ENCODE data around the gene SWSAP1. TPM values are rescaled to one million over a fixed set of nuclear protein-coding genes. Genes with fewer than 3 reads are reported as not detected.

SWSAP1 gene
- total and polyA plus RNA-seq, 2 of the 8 experiments (the other 6 are each of a cell fraction or from before 2014, with no cell fraction given), result 3.1 to 5.2 TPM

GRCh38 chr19:11331502-11331901 is 43.0 kb upstream of the SWSAP1 start:
- Histone ChIP-seq H3K9me3 (ENCODE audit: insufficient read depth in 2 of 2, low read depth in 1 of 2, low read length in 1 of 2) (no peaks in the 10 kb centered on the region), H3K14ac (ENCODE audit: insufficient read length) (no peak overlapping the region), H3K27me3 (replicated peaks in 1 of 4; ENCODE audit: control insufficient read depth in 3 of 4, extremely low read depth in 1 of 4, insufficient read depth in 3 of 4, low read length in 3 of 4) (no peaks in the 10 kb centered on the region), H3K36me3 (ENCODE audit: control insufficient read depth in 2 of 4, insufficient read depth in 4 of 4, low read length in 3 of 4) (peaks cover 0 to 9% (median 2%) of the 10 kb centered on the region in 4 experiments; a peak in 3 of 8 replicates), H2BK15ac (ENCODE audit: low read length) (no peak overlapping the region), H3K79me2 (ENCODE audit: control insufficient read depth in 1 of 2, insufficient read depth in 2 of 2, low read length in 2 of 2) (no peaks in the 10 kb centered on the region), H2AFZ (ENCODE audit: low read length) (no peak overlapping the region), H4K8ac (ENCODE audit: extremely low read depth, insufficient read depth, low read length) (no peak overlapping the region), H2BK12ac (ENCODE audit: low read depth, low read length) (no peak overlapping the region), H3K79me1 (ENCODE audit: low read depth, low read length) (no peaks in the 10 kb centered on the region), H3K27ac (ENCODE audit: low read depth, low read length) (no peak overlapping the region), H4K5ac (ENCODE audit: insufficient read length, low read depth, low read length) (no peak overlapping the region), H3K23me2 (ENCODE audit: low read depth, low read length) (no peaks in the 10 kb centered on the region), H3K56ac (replicated peaks; ENCODE audit: insufficient read length, low read depth, low read length) (no peak overlapping the region), H2BK20ac (ENCODE audit: low read length) (no peak overlapping the region), H3K4me2 (ENCODE audit: insufficient read depth in 1 of 2, low read depth in 2 of 2, low read length in 2 of 2) (no peak overlapping the region), H3K9ac (replicated peaks in 1 of 4; ENCODE audit: extremely low read depth in 1 of 4, low read depth in 3 of 4, low read length in 3 of 4) (no peak overlapping the region), H2AK5ac (ENCODE audit: low read depth, low read length) (no peak overlapping the region), H4K20me1 (replicated peaks in 1 of 2; ENCODE audit: control insufficient read depth in 1 of 2, insufficient read depth in 2 of 2, low read length in 2 of 2) (peaks cover 0 to 2% of the 10 kb centered on the region in 2 experiments), H3K4me3 (ENCODE audit: extremely low read depth in 1 of 4, insufficient read depth in 2 of 4, low read depth in 3 of 4, low read length in 4 of 4) (no peak overlapping the region), H2BK5ac (ENCODE audit: low read depth, low read length) (no peak overlapping the region), H3K23ac (ENCODE audit: insufficient read length) (no peak overlapping the region), H2BK120ac (replicated peaks; ENCODE audit: low read depth, low read length) (no peak overlapping the region), H3K4ac (replicated peaks; ENCODE audit: insufficient read length, low read depth, low read length) (no peak overlapping the region), H4K91ac (replicated peaks; ENCODE audit: insufficient read length, low read length) (no peak overlapping the region), H3K4me1 (replicated peaks in 1 of 4; ENCODE audit: control insufficient read depth in 3 of 4, insufficient read depth in 4 of 4, low read length in 3 of 4) (no peaks in the 10 kb centered on the region), H3K18ac (ENCODE audit: extremely low read depth, low read length) (no peak overlapping the region)
- no peak for TF ChIP-seq CBX5 (IDR thresholded peaks at IDR 0.05; ENCODE audit: low read depth, low read length)
- no peak for TF ChIP-seq E2F6 (IDR thresholded peaks at IDR 0.05)
- TF ChIP-seq EP300 (IDR thresholded peaks at IDR 0.05; ENCODE audit: borderline replicate concordance in 1 of 2, low read depth in 2 of 2, low read length in 2 of 2), result no peak
- TF ChIP-seq ASH2L (IDR thresholded peaks at IDR 0.05; ENCODE audit: low read length), result no peak
- no peak for TF ChIP-seq JUN (IDR thresholded peaks at IDR 0.05; ENCODE audit: low read depth, low read length)
- no peak for TF ChIP-seq TEAD4 (IDR thresholded peaks at IDR 0.05; ENCODE audit: low read depth, low read length)
- no peak for TF ChIP-seq PHF8 (conservative IDR thresholded peaks at IDR 0.05; ENCODE audit: low read depth, low read length)
- TF ChIP-seq MAX (IDR thresholded peaks at IDR 0.05), result no peak
- no peak for TF ChIP-seq FOSL1 (IDR thresholded peaks at IDR 0.05; ENCODE audit: insufficient read depth, low read depth, low read length)
- TF ChIP-seq KDM5A (IDR thresholded peaks at IDR 0.05; ENCODE audit: low read length), result no peak
- no peak for TF ChIP-seq GTF2F1 (IDR thresholded peaks at IDR 0.05; ENCODE audit: borderline replicate concordance, low read depth, low read length)
- POLR2A ChIA-PET (ENCODE audit: partially characterized antibody), result interaction anchor here (1.2 kb wide), 1 partner anchor 52 kb away, joined by 3 read pairs; no protein-coding TSS in a partner anchor
- CTCF ChIA-PET (ENCODE audit: partially characterized antibody), result interaction anchor here (0.7 to 1.5 kb wide), 2 partner anchors 9 to 39 kb away, joined by 5 read pairs; no protein-coding TSS in a partner anchor
- FAIRE-seq (no peak), DNase-seq (ENCODE audit: low read depth in 1 of 2, low spot score in 2 of 2) (no peak)
- WGBS, 2 experiments (ENCODE audit: extremely low coverage in 1 of 2, insufficient coverage in 1 of 2, insufficient read length in 1 of 2, insufficient replicate concordance in 2 of 2, low coverage in 1 of 2, low lambda C conversion rate in 2 of 2, missing lambda C conversion rate in 1 of 2), result 71% methylated on average over 4 of the region's 4 CpGs; no CpG with 5 or more reads in 1 of the 2 experiments
